ENCODE results near the gene WDR1.
A peak's percentile ranks its signal among the peaks of the same experiment; 100 is the strongest.
"Not testable (repeated sequence)": the region's sequence is repeated elsewhere in the genome, so short reads cannot be mapped to it uniquely, and the experiment has no call there.

Gene WDR1

DNA sequence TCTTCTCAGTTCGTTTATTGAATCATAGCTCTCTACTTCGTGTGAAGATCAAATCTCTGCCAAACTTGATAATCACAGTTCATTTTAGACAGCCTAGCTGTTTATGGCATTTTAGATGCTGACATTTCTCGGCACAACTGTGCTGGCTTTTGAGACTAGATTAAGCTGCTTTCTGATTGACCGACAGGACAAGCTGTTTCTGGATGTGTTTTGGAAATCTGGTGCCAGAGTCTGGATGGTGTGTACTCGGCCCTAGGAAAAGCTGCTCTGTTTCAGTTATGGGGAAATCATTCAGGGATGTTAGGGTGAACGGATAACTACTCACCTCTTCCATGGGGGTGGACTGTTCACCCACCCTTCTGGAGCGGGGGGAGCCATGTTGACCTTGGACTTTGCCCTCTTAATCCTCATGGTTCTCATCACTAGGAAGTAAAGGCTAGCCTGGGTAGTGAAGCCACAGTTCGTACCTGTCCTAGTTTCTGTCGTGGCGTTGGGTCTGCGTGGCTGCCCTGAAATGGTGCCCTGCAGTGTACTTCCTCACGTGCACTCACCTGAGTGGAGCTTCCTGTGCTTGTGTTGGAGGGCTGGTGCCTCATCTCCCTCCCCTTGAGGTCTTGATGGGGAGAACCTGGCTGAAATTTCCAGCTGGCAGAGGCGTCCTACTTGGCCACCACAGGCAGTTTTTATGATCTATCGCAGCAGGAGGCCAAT is 13.7 kb upstream of the WDR1 start:
- no peak for DNase-seq

DNA sequence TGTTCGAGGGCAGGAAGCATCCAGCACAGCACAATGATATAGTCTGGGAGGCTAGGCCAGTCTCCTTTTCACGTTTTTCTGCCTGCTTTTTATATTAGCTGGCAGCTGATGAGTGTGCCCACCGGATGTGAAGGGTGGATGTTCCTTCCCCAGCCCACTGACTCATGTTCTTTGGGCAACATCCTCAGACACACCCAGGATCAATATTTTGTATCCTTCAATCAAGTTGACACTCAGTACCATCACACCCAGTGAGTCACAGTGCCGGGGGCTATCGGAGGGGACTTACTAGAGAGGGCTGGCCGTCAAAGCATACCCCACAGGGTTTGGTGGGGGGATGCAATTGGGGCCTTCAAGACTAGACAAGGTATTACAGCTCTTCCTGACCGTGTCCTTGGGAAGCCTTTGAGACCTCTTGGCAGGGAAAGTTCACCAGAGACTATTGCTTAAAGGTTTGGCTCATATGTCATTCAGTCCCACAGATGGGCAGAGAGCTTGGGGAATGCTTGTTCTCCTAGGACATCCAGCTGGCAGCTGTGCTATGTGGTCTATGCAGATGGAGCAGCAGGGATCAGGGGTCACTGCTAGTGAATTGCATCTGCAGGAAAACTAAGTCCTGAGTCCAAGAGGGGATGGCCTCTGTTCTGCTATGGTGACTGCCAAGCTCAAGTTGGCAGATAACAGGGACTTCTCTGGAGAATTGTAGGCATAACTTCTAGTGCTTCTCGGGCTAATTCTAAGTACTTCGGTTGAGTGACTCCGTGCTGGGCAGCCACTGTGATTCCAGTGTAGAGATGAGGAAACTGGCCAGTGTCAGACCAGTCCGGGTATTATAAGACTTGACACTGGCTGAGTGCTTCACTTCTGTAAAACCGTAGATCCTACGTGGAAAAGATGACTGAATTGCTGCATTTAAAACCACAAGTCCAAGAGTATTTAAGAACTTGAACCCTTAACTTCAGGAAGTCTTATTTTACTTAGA is 12.9 kb upstream of the WDR1 start:
- no peak for DNase-seq

DNA sequence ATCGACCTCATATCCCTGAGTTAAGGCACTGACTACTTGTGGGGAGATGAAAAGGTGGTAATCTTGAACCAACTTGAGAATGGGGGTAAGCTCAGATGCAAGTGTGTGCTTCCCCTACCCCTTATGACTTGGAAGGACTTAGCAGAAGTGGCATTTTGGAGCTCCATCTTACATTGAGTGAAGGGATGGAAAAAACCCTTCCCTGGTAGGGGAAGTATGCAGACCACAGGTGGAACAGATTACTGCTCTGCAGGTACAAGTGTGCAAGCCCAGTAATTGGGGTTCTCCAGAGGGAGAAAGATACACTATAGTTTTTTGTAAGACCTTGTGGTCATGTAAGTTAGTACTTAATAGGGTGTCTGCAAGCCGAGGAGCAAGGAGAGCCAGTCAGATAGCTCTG is 12.2 kb upstream of the WDR1 start:
- no peak for DNase-seq

DNA sequence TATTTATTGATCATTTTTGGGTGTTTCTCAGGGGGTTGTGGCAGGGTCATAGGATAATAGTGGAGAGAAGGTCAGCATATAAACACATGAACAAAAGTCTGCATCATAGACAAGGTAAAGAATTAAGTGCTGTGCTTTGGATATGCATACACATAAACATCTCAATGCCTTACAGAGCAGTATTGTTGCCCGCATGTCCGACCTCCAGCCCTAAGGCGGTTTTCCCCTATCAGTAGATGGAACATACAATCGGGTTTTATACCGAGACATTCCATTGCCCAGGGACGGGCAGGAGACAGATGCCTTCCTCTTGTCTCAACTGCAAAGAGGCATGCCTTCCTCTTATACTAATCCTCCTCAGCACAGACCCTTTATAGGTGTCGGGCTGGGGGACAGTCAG is 10.9 kb upstream of the WDR1 start:
- not testable (repeated sequence) for DNase-seq

DNA sequence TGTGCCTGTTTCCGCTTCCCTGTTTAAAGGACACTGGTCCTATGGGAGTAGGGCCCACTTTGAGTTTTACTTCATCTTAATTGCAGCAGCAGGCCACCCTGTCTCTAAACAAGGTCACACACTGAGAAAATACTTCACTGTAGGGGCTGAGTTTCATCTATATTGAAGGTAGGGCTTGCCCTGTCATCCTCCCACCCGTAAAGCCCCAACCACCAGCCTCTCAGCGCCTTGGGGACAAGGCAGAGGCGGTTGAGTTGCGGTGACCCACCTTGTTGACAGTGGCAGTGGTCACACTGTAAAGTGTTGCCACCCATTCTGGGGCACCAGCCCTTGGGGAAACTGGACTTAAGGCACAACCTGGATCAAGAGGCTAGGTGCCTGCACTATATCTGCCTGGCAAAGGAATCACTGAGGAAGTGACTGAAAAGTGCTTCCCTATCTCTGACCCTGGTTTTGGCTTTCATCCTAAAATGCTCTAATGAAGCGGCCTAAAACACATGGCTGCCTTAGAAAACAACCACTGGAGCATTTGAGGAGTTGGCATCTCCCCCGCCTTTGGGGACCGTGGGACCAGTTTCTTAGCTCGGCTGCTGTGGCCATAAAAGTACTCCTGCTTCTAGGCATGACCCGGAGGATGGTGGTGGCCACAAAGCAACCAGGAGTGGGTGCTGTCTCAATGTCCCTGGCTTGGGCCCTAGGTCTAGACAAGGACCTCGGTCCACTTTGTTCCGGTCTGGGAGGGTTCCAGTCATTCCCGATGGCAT is 7.8 kb upstream of the WDR1 start:
- DNase-seq = no peak

DNA sequence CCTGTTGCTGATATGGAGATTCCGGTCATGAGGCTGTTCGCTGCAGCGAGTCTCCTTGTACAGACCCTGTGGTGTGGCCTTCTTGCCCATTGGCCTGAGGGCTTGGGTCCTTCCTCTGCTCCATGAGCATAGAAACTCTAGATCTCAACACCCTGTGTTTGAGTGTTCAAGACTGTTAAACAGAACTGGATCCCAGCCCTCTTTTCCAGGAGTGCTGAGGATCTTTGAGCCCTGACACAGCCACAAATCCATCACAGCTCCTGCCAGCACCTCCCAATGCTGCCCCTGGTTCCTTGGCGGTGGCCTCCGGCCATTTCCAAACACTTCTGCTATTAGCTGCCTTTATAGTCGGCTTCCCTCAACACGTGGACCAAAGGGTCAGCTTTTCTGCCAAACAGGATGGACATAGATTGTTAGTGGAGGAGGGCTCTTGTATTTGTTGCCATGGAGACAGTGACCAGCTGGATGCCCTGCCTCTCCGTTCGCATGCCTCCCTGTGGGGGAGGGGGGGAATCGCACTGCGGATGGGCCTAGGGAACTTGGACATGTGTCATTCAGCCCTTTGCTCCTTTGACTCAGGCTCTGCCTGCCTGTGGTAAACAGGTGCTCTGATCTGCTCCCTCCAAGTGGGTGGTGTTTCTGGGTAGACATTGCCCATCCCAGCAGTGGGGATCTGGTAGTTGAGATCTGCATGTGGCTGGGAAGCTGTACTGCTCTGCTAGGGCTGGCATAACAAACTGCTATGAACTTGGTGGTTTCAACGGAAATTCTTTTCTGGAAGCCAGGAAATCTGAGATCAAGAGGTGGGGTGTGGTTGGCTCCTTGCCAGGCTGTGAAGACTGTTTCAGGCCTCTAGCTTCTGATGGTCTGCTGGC is 6.9 kb upstream of the WDR1 start:
- peak; percentile 28 for DNase-seq

DNA sequence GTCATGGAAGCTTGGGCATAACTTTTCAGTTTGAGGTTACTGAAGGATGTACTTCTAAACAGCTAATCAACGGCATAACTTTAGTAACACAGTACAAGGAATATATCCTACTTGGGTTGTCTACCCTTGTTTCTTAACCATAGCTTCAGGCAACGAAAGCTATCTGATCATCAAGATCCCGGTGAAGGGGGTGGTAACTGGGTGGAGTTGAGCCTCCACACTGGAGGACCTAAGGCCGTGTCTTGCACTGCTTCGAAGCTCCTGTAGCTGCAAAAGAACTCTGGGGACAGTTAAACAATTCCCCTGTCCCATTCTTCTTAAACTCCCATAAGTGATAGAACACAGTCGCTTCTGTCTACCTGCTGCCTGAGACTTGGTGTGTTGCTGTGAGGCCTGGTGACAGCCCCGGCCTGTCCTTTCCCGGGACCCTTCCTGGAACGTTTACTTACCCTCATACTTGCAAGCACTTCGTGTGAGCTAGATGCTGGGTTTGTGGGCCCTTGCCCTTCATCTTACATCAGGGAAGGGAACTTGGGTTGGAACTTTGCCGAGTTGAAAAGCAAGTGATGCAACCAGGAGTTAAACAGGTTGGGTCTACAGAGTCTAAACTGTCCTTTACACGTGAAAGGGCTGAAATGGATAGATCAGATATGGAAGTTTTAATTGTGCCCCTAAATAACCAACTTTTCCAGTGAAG is 5.8 kb upstream of the WDR1 start:
- DNase-seq = no peak

DNA sequence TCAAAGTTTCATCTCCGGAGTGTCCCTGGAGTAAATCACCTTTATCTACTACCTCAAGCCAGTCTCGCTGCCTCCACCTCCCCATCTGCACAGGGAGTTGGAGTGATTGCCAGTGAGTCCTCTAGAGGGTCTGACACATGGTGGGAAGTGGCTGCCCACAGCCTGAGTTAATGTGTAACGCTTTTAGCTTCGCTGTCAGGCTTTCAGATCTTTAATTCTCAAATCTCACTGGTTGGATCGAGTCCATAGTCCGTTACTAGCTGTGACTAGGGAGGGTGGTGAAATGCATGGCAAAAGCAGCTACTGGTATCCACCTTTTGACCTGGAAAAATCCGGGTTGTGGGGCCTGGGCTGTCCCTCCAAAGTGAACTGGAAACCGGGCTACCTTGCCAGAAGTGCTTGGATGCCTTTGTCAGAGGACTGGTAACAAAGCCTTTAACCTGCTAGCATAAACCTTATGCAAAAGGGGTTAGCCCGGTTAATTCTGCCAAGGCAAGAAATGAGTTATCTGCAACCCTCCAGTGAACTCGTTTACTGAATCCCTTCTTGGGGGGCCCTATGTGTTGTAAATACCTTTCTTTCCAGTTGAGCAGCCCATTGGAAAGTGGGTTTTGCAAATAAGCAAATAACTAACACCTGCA is 5.1 kb upstream of the WDR1 start:
- DNase-seq = no peak

DNA sequence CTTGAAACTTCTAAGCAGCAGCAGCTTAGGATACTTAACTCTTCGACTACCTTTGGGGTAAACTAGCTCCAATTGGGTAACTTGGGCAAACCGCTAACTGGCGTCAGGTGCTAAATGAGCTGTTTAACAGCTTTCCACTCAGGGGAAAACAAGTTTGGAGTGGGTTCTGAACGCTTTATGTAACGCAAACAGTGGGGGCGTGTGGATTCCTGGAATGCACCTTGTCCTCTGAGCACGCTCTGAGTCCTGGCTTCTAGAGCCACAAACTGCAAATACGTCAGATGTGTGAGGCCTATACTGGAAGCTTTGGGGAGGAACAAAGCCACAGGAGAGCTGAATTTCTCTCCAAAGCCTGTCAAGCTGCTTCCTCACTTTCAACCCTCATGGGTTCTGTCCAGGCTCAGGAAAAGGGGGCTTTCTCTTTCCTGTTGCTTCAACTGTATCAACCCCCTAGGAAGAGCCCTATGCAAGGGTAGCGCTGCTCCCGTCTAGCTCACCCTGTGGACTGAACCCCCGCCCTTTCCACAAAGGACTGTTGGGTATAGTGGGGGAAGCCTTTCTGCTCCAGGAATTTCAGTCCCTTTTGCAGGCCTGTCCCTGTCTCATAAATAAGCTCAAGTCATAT is 4.5 kb upstream of the WDR1 start:
- DNase-seq = no peak

DNA sequence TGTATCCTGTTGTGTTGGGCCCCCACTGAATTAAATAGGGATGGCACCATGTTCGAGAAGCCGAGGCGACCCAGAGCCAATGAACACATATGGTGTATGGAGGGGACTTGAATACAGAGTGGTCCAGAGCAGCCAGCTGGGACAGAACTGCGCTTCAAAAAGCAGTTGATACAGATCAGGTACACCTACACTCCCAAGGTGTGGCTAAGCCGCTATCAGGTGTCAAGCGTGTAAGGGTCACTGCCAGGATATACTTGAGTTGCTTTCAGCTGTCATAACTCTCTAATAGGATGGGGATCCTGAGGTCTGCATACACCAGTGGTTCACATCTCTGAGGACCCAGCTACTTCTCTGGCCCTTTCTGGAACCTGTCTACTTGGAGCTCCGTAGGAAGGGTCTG is 3.2 kb upstream of the WDR1 start:
- DNase-seq = no peak

DNA sequence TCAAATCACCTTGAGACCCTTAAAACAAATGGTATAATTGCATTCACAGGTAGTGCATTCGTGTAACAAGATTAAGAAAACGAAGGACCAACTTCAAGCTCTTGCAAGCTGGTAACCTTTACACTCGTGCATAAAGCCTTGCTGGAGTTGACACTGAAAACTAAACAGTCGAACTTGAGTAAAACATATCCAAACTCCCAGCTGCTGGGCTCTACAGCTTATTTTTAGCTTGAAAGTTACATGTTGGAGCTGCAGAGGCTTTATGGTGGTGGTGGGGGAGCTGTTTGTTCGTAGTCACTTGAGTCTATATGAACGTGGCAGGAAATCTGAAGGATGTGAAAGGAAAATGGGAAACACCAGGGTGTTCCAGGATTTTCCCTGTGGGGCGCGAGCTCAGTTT is 2.7 kb upstream of the WDR1 start:
- no peak for DNase-seq

DNA sequence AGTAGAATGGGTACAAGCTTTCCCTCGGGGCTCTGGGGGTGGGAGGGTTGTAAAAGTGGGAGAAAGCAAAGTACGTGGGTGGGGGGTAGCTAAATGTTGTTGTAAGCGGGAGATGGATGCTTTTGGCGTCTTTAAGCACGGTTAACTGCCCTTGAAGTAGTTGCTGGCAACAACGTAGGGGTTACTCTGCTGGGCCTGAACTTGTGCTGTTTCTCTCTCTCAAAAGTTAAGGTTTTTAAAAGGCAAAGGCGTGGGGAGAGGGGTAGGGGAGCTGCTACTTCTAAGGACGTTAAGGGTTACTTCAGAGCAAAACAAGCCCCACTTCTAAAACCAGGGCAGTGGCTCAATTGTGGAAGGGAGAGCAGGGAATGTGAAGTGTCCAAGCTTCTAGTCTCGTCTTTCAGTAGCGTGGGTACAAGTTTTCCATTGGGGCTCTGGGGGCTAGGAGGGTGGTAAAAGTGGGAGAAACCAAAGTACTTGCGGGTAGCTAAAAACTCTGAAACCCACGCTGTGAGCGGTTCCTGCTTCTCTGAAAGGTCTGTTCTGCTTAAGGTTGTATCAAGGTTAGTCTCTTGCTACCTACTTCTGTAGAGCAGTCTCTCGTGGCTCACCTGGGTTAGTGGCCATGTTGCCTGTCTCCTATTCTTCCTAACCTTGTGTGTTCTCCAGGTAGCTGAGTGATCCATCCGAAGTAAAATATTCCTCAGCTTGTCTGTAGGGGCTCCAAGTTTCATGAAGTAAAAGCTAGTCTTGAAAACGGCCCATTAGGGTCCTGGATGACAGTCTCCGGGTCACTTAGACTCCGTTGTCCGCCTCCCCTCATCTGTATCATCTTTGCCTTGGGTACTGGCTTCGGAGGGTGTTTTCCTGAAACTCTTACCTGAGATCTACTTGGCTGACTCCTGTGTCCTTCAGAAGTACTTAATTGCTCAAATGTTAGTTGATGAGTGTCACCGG is 1.7 kb upstream of the WDR1 start:
- DNase-seq = no peak

DNA sequence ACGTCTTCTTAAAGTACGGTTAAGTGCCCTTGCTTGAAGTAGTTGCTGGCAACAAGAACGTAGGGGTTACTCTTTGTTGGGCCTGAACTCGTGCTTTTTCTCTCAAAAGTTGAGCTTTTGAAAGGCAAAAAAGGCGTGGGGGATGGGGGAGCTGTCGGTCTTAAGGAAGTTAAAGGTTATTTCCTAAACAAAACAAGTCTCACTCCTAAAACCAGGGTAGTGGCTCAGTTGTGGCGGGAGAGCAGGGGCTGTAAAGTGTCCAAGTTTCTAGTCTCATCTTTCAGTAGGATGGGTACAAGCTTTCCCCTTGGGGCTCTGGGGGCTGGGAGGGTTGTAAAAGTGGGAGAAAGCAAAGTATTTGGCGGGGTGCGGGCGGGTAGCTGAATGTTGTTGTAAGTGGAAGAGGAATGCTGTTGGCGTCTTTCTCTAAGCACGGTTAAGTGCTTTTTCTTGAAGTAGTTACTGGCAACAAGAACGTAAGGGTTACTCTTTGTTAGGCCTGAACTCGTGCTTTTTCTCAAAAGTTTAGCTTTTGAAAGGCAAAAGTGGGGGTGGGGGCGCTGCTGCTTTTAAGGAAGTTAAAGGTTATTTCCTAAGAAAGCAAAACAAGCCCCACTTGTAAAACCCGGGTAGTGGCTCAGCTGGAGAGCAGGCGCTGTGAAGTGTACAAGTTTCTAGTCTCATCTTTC is 904 bp upstream of the WDR1 start:
- DNase-seq = peak; percentile 49

DNA sequence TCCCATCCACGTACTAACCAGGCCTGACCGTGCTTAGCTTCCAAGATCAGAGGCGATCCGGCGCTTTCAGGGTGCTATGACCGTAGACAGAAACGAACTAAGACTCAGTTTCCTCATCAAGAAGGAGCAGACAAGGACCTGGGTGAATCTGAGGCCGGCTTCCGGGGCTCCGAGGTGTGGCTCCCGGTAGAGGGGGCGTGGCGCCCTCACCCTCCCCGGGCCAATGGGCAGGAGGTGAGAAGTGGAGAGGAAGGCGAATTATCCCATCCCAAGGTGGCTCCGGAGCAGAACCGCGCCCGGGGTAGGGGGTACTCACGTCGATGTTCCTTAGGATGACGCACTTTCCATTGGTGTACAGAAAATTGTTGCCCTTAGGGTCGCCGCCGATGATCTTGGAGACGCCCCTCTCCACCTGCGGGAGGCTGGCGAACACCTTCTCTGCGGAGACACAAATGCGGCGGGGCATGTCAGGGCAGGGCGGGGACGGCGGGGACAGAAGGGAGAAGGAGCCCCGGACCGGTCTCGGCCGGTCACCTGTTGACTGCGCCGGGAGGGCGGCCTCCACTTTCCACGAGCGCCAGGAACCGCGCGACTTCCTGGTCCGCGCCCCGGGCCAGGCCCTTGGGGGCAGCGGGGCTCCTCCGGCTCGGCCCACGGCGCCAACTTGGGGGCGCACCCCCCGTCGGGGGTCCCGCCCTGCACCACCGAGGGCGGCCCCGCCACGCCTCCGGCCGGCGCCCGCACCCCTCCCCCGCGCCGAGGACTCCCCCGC is 616 bp downstream of the WDR1 start:
- peak; percentile 58 for DNase-seq

DNA sequence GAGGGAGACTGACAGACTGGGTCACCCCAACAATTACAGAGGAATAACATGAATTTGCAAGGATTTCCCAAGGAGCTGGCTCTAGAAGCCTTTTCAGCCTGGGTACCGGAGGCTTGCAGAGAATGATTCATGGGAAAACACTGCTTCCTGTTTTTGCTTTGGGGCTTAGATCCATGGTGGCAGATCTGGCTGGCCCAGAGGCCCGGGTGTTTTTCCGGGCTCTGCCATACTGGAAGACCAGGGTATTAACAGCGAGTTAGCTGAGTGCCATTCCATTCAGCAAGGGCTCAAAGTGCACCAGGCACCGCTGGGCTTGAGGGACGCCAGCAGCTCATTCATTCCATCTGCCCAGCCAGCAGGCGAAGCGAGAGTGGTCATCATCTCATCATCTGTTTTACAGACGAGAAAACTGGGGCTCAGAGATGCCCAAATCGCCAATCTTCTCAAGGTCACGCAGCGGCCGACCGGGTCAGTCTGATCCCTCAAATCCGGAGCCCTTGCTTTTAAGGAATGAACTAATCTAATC is 1.3 kb downstream of the WDR1 start:
- DNase-seq = no peak

DNA sequence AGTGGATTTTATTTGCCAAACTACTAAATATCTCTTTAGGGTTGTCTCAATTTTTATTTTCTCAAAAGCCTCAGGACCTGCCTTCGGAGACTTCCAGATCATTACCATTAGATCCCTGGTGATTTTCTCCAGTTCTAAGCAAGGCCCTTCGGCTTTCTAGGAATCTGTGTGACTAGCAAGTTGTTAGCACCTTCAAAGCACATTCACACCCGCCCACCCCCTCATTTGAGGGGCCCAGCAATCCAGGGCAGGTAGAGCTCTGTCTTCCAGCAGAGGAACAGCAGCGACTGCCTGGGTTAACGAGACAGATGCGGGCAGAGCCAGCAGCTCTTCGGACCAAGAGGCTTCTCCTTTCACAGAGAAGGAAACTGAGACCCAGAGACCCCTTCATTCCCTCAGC is 2.0 kb downstream of the WDR1 start:
- DNase-seq = no peak

DNA sequence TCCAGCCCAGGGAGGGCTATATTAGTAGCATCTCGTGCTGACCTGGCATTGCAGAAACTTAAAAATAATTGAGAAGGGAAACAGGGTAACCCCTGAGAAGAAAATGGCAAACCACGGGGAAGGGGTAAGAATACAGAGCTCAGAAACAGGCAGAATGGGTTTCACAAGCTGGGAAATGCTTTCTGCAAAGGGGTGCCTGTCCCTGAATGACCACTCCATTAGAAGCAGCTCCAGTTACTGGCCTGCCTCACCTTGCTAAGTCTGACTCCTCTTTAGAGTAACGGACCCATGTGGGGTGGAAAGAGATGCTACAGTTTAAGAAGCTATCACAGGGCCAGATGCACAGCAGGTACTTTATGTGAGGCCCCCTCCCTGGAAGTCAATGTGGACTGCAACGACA is 2.5 kb downstream of the WDR1 start:
- DNase-seq = no peak
